C4-2B (cell line): ENCODE measurements around the gene PBX4.

Source experiments
- CTCF ChIP-seq: fragments of 450-650 bp; conservative IDR thresholded peaks from 2 replicates; pipeline ENCODE4 v1.5.1; 2017; ENCODE audit warnings: mild to moderate bottlenecking
- ZFX ChIP-seq: fragments of 450-650 bp; IDR thresholded peaks from 2 replicates; pipeline ENCODE4 v1.6.1; 2017

DNA sequence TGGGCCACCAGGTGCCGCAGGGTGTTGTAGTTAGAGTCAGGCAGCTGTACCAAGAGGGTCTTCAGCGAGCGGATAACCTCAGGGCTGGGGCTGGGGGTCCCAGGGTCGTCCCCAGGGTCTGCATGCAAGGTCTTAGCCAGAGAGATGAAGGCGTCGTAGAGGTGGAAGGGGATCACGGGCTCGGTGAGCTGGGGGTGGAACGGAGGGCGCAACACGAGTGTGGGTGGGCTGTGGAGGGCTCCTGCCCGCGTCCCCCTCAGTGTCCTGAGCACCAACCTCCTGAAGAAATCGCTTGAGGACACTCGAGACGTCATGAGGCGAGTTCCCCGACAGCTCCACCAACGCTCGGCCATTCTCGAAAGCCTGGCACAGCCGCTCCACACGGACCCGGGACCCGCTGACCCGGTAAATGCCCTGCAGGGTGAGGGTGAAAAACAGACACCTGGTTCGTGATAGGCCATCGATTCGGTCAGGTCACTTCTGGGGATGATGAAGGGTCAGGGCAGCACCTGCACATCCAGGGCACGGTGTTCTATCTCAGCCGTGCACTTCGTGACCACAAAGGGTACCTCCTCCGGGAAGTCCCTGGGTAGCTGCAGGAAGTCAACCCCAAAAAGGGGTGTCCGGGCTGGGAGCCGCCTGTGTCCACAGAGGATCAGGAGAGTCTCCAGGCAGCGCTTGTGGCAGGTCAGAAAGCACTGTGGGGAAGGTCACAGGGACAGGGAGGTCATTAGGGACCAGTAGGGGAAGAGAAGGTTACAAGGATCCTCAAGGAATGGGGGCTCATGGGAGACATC is 16.2 kb upstream of the PBX4 start:
- TF ChIP-seq CTCF, result no peak
- no peak for TF ChIP-seq ZFX
